Measurements from ENCODE around the gene PIGO. TPM values are rescaled to one million over a fixed set of nuclear protein-coding genes. Genes with fewer than 3 reads are reported as not detected.

The PIGO gene
- total and polyA plus RNA-seq, 9 of the 15 experiments (the other 6 are each of a cell fraction or from before 2014, with no cell fraction given): 5.4 to 13.7 (median 9.7) TPM

DNA sequence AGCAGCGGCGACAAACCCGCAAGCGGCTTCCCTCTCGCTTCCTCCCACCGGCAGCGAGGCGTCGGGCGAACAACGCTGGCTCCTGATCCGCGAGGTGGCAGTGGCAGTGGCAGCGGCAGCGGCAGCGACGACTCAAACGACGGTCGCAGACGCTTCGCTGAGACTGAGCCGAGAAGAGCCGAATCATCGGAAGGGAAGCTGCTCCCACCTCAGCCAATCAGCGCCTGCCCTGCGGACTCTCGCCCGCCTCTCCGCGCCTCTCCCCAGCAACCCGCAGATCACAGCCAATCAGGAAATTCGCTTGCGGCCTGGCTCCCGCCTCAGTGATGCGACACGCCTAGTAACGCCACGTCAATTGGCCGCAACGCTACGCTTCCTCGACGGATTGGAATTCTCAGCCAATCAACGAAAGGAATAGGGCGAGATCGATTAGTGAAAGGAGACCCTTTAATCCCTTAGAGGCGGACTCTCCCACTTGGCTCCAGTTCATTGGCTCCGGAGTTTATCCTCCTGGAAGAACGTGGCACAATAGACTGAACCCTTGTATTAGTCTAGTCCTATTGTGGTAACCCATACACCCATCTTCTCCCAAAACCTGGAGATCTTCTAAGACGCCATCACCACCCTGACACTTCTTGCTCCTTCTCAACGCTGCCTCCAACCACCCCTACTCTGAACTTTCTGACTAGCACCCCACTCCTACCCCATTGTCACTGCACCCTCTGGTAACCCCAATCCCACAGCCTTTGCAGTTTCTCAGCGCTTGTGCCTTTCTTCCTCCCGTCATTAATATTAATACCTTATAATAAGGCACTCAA lies 23.7 kb downstream of the PIGO start, which contains the start of gene VCP (continued):
- TF ChIP-seq, protein P1, sequence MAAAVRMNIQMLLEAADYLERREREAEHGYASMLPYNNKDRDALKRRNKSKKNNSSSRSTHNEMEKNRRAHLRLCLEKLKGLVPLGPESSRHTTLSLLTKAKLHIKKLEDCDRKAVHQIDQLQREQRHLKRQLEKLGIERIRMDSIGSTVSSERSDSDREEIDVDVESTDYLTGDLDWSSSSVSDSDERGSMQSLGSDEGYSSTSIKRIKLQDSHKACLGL (CRISPR knock-in tag; IDR thresholded peaks at IDR 0.05; ENCODE audit: borderline replicate concordance, poor library complexity, severe bottlenecking): no peak
- TF ChIP-seq, protein P2, sequence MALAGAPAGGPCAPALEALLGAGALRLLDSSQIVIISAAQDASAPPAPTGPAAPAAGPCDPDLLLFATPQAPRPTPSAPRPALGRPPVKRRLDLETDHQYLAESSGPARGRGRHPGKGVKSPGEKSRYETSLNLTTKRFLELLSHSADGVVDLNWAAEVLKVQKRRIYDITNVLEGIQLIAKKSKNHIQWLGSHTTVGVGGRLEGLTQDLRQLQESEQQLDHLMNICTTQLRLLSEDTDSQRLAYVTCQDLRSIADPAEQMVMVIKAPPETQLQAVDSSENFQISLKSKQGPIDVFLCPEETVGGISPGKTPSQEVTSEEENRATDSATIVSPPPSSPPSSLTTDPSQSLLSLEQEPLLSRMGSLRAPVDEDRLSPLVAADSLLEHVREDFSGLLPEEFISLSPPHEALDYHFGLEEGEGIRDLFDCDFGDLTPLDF (CRISPR knock-in tag; IDR thresholded peaks at IDR 0.05): no peak; the same call in 1 of the 2 replicates
- TF ChIP-seq ZNF436 (CRISPR knock-in tag; IDR thresholded peaks at IDR 0.05) (no peak), HLTF (IDR thresholded peaks at IDR 0.05) (no peak), EP400 (IDR thresholded peaks at IDR 0.05) (peak; percentile 72), ZNF445 (CRISPR knock-in tag; IDR thresholded peaks at IDR 0.05; ENCODE audit: low read depth) (no peak), ZNF3 (CRISPR knock-in tag; IDR thresholded peaks at IDR 0.05) (no peak), XRCC4 (IDR thresholded peaks at IDR 0.05; ENCODE audit: extremely low read depth, insufficient read depth, insufficient read length) (no peak), HDAC6 (IDR thresholded peaks at IDR 0.05; ENCODE audit: low read depth, low read length) (no peak), ETV6 (IDR thresholded peaks at IDR 0.05; ENCODE audit: borderline replicate concordance in 1 of 2, low read depth in 2 of 2, low read length in 1 of 2) (no peak), ETV6 (CRISPR knock-in tag; IDR thresholded peaks at IDR 0.05; ENCODE audit: borderline replicate concordance) (no peak), SAFB2 (IDR thresholded peaks at IDR 0.05; ENCODE audit: borderline replicate concordance, low read depth, low read length, severe bottlenecking) (no peak), SMAD1 (IDR thresholded peaks at IDR 0.05; ENCODE audit: low read depth, low read length, partially characterized antibody) (no peak), ETV1 (tag; conservative IDR thresholded peaks at IDR 0.05; ENCODE audit: low read depth) (no peak), FOXJ3 (CRISPR knock-in tag; IDR thresholded peaks at IDR 0.05) (no peak), IRF9 (tag; IDR thresholded peaks at IDR 0.05) (no peak), ZNF707 (CRISPR knock-in tag; conservative IDR thresholded peaks at IDR 0.05) (no peak), MTA1 (IDR thresholded peaks at IDR 0.05; ENCODE audit: borderline replicate concordance) (no peak)
- TF ChIP-seq, protein P3, sequence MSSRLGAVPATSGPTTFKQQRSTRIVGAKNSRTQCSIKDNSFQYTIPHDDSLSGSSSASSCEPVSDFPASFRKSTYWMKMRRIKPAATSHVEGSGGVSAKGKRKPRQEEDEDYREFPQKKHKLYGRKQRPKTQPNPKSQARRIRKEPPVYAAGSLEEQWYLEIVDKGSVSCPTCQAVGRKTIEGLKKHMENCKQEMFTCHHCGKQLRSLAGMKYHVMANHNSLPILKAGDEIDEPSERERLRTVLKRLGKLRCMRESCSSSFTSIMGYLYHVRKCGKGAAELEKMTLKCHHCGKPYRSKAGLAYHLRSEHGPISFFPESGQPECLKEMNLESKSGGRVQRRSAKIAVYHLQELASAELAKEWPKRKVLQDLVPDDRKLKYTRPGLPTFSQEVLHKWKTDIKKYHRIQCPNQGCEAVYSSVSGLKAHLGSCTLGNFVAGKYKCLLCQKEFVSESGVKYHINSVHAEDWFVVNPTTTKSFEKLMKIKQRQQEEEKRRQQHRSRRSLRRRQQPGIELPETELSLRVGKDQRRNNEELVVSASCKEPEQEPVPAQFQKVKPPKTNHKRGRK (tag; IDR thresholded peaks at IDR 0.05): no peak
- TF ChIP-seq, protein P4, sequence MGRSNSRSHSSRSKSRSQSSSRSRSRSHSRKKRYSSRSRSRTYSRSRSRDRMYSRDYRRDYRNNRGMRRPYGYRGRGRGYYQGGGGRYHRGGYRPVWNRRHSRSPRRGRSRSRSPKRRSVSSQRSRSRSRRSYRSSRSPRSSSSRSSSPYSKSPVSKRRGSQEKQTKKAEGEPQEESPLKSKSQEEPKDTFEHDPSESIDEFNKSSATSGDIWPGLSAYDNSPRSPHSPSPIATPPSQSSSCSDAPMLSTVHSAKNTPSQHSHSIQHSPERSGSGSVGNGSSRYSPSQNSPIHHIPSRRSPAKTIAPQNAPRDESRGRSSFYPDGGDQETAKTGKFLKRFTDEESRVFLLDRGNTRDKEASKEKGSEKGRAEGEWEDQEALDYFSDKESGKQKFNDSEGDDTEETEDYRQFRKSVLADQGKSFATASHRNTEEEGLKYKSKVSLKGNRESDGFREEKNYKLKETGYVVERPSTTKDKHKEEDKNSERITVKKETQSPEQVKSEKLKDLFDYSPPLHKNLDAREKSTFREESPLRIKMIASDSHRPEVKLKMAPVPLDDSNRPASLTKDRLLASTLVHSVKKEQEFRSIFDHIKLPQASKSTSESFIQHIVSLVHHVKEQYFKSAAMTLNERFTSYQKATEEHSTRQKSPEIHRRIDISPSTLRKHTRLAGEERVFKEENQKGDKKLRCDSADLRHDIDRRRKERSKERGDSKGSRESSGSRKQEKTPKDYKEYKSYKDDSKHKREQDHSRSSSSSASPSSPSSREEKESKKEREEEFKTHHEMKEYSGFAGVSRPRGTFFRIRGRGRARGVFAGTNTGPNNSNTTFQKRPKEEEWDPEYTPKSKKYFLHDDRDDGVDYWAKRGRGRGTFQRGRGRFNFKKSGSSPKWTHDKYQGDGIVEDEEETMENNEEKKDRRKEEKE (IDR thresholded peaks at IDR 0.05; ENCODE audit: borderline replicate concordance in 1 of 2, control insufficient read depth in 1 of 2, low read depth in 2 of 2, low read length in 1 of 2): no peak

Data from K562 (cell line).